GM21367 (cell line): ENCODE results near the gene PTK7.
"Not testable (repeated sequence)": the region's sequence is repeated elsewhere in the genome, so short reads cannot be mapped to it uniquely, and the experiment has no call there.

Experiments used
- ATAC-seq: cut with Tn5 transposase; IDR thresholded peaks from one replicate; pipeline ENCODE4 v1.9.1; 2021; ENCODE audit not compliant: unreplicated experiment

PTK7 gene

DNA sequence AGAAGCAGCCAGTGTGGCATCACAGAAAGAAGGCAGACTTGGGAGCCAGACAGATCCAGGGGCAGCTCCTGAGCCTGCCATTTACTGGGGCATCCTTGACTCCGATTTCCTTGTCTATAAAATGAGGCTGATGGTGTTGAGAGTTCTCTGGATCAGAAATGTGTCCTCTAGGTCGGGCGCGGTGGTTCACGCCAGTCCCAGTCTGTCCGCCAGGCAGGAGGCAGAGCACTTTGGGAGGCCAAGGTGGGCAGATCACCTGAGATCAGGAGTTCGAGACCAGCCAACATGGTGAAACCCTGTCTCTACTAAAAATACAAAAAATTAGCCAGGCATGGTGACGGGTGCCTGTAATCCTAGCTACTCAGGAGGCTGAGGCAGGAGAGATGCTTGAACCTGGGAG is 41.4 kb downstream of the PTK7 start:
- not testable (repeated sequence) for ATAC-seq

DNA sequence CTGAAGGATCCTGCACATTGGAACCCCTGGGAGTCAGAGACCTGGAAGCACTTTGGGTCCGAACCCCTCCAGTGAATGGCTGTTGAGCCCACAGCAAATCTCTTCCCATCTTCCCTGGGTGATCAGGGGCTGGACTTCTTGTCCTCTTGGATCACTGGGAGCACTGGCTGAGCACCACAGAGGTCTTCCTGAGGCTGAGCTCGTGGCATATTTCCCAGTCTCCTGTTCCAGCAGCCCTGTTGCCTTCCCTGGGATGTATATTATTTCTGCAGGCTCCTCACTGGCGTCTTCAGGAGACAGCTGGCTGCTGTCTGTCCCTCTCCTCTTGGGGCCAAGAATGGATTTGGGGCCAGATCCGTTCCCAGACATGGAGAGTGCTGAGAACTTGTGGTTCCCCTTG is 43.4 kb downstream of the PTK7 start:
- ATAC-seq, result no peak

- no peak for ATAC-seq
Observed at GRCh38 chr6:43120101-43120763, 44.1 kb downstream of the PTK7 start.

DNA sequence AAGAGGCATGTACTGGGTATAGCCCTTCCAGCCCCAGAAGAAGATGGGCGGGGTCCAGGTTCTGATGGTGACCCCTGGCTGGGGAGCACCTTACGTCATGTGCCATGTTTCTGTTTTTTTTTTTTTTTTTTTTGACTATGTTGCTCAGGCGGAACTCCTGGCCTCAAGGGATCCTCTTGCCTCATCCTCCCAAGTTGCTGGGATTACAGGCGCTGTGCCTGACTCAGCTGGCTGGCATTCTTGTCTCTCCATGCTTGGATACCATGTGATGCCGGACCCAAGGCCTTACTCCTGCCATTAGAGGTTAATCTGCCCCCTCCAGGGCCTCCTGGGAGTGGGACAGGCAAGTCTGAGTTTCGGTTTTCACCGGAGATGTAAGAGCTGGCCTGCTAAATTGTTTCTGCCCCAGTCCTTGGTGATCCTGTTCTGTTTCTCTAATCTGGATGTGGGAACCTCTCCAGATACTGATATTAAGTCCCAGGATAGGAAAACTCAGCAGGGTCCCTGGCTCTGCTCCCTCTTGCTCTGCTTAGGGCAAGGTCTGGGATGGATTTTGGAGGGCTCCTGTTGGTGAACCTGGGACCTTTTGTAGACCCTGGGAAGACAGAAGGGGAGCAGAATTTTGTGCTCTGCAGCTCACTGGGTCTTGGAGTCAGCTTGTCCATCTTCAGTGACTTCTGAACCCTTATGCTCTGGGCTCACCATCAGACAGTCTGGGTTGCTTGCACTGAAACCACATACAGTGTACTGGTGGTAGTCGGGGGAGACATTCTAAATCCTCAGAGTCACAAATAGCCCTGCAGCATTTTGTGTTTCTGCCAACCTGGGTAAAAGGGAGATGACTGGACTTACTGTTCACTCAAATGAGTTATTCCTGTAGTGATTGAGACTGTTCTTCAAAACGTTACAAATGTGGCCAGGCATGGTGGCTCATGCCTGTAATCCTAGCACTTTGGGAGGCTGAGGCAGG is 45.1 kb downstream of the PTK7 start:
- ATAC-seq, result no peak

DNA sequence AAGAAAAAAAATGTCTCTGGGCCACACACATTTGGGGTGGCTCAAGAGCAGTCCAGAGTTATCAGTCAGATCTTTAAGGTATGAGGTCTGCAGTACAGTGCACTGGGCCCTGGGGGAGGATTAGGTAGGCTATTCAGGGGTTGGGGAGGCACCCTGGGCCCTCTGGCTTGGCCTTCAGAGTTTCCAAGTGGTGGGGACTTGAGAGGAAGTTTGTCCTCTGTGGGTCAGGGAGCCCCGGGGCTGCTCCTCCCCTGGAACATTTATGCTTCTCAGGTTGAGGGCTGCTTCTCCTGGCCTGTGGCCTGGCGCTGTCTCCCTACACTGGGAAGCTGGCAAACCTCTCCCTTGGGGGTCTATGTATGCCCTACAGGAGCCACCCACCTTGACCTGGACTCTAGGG is 46.0 kb downstream of the PTK7 start:
- no peak for ATAC-seq

DNA sequence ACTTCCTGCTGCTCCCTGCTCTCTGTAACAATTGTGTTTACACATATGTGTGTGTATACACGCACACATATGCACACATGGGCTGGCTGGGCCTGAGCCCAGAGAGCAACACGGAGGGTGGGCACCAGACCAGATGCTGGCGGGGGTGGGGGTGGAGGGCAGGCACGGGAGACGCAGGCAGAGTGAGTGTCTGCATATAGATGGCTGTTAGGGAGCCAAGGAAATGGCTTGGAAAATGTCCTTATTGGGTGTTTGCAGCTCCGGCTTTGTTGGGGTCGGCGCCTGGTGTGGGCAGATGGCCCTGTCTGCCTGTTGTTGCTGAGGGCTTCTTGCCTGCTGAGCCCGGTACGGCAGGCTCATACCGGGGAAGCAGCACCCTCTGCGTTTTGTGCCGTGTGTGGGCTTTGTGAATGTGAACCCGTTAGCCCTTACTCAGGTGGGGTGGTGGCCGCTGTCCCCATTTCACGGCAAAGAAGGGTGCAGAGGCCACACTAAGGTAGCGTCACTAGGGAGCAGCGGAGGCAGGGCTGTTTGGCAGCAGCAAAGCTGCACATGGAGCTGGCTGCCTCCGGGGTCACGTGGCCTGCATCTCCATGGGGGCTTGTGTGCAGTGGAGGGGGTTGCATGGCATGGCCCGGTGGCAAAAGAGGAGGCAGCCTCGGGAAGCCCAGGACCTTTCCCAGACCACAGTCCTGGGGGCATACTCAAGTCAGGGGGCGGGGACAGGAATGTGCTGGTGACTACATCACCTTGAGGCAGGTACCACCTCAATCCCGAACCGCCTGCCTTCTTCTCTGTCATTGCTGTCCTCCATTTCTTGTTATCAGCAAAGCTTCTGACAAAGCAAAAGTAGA is 47.6 kb downstream of the PTK7 start:
- no peak for ATAC-seq

DNA sequence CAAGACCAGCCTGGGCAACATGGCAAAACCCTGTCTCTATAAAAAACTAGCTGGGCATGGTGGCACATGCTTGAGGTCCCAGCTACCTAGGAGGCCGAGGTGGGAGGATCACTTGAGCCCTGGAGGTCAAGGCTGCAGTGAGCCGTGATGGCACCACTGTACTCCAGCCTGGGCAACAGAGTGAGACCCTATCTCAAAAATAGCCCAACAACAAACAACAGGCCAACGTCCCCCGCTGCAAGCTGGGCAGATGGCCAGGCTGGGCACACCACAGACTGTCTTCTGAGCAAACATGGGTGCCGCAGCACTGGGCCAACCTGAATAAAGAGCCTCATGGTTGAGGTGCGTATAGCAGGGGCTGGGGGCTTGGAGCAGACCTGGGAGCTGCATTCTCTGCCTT is 48.4 kb downstream of the PTK7 start:
- ATAC-seq, result no peak

GRCh38 chr6:43125119-43125518 is 49.0 kb downstream of the PTK7 start:
- ATAC-seq, result no peak

DNA sequence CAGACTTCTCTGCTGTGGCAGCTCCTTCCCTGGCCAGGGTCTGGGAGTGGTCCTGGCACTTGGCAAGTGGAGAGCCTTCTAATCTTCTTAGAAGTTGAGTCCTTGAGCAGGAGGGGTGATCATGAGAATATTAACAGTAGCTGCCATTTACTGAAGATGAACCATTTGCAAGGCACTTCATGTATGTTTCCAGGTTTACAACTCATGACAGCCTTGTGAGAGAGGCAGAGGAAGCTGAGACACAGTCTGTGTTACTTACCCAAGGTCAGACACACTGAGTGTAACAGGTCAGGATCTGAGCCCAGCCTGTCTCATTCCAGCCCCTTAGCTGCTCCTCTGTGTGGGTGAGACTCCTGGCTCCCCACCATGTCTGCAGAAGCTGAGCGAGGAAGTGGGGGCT is 49.4 kb downstream of the PTK7 start:
- ATAC-seq, result no peak

DNA sequence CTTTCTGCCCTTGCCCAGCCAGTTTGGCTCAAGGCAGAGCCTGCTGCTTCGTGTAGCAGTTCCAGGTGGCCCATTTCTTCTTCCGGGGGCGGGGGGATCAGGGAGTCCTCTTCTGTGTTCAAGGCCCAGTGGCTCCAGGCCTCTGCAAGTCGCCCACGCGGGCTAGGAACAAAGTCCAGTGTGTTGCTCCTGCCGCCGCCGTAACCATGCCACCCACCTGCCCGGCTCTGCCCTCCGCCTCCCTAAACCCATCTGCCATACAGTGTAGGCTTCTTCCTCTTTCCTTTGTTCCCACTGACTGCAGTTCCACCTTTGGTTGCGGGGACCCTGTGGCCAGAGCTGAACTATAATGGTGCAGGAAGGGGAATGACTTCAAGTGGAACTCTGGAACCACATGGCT is 51.1 kb downstream of the PTK7 start:
- ATAC-seq, result no peak

GRCh38 chr6:43127877-43128276 is 51.8 kb downstream of the PTK7 start:
- no peak for ATAC-seq

DNA sequence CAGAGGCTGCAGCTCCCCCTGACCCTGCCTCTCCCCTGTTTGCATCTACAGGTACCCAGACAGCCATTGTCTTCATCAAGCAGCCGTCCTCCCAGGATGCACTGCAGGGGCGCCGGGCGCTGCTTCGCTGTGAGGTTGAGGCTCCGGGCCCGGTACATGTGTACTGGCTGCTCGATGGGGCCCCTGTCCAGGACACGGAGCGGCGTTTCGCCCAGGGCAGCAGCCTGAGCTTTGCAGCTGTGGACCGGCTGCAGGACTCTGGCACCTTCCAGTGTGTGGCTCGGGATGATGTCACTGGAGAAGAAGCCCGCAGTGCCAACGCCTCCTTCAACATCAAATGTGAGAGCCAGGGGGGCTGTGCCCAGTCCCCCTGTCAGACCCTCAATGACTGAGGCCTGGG is 52.8 kb downstream of the PTK7 start:
- ATAC-seq, result no peak

- ATAC-seq, result no peak
Observed at GRCh38 chr6:43129434-43130194, 53.5 kb downstream of the PTK7 start.

DNA sequence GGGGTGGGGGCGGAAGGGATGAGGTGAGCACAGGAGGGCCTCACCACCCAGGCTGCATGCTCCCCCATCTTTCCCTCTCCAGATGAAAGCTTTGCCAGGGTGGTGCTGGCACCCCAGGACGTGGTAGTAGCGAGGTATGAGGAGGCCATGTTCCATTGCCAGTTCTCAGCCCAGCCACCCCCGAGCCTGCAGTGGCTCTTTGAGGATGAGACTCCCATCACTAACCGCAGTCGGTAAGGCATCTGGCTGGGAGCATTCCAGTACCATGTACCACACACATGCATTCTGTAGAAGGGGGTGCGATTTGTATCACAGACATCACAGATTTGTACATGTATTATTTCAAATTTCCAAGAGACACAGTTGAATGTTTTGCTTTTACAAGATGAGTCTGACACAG is 54.3 kb downstream of the PTK7 start:
- ATAC-seq, result no peak

- ATAC-seq, result not testable (repeated sequence)
Observed at GRCh38 chr6:43131379-43131778, 55.3 kb downstream of the PTK7 start.

- no peak for ATAC-seq
Observed at GRCh38 chr6:43138267-43138666, 62.2 kb downstream of the PTK7 start.

GRCh38 chr6:43139973-43140372 is 63.9 kb downstream of the PTK7 start:
- ATAC-seq, result not testable (repeated sequence)

GRCh38 chr6:43141644-43142043 is 65.5 kb downstream of the PTK7 start:
- ATAC-seq, result no peak

- ATAC-seq, result no peak
Observed at GRCh38 chr6:43142101-43142500, 66.0 kb downstream of the PTK7 start.

GRCh38 chr6:43143235-43144128 is 67.4 kb downstream of the PTK7 start:
- peak; percentile 60 for ATAC-seq
